Endothelial cell of umbilical vein (primary cell): ENCODE measurements around the gene FAM210A.

Source experiments
- EZH2 ChIP-seq: IDR thresholded peaks from 2 replicates; pipeline ENCODE4 v1.6.1; 2012; ENCODE audit warnings: borderline replicate concordance, low read depth, mild to moderate bottlenecking, moderate library complexity, low read length, inconsistent platforms; ENCODE audit not compliant: severe bottlenecking
- FOS ChIP-seq: IDR thresholded peaks from 2 replicates; pipeline ENCODE4 v1.6.1; 2011; ENCODE audit warnings: mild to moderate bottlenecking, low read length, moderate library complexity, borderline replicate concordance; ENCODE audit not compliant: insufficient read depth
- GATA2 ChIP-seq: IDR thresholded peaks from 2 replicates; pipeline ENCODE4 v1.7.0; 2011; ENCODE audit warnings: low read depth, mild to moderate bottlenecking, moderate library complexity, mixed read lengths, low read length; ENCODE audit not compliant: insufficient read length, insufficient read depth
- JUN ChIP-seq: IDR thresholded peaks from 2 replicates; pipeline ENCODE4 v1.6.1; 2011; ENCODE audit warnings: borderline replicate concordance, low read depth; ENCODE audit not compliant: insufficient read length, insufficient read depth
- MYC ChIP-seq: IDR thresholded peaks from one replicate; pipeline ENCODE4 v1.6.1; 2011; ENCODE audit warnings: mild to moderate bottlenecking, low read depth, low read length
- POLR2A ChIP-seq: IDR thresholded peaks from 2 replicates; pipeline ENCODE4 v1.6.1; 2012; ENCODE audit warnings: low read depth, mild to moderate bottlenecking, control low read depth, low read length
- POLR2AphosphoS5 ChIP-seq: IDR thresholded peaks from 2 replicates; pipeline ENCODE4 v1.6.1; 2012; ENCODE audit warnings: low read depth, mild to moderate bottlenecking, control low read depth, low read length, moderate library complexity; ENCODE audit not compliant: insufficient read depth
- TF ChIP-seq, protein P1 (sequence below): IDR thresholded peaks from 2 replicates; pipeline ENCODE4 v1.6.1; 2011; ENCODE audit not compliant: insufficient read depth, insufficient read length
- TF ChIP-seq, protein P2 (sequence below), 2 donors: IDR thresholded peaks; 1 replicate in 1 of 2; 2 replicates in 1 of 2; pipeline ENCODE4 v1.5.1; 2011; ENCODE audit warnings: low read length in 2 of 2, mild to moderate bottlenecking in 2 of 2, moderate library complexity in 2 of 2, control low read depth in 1 of 2, inconsistent platforms in 1 of 2, low read depth in 1 of 2; ENCODE audit not compliant: insufficient read depth in 1 of 2; ENCODE audit errors: extremely low read depth in 1 of 2

DNA sequence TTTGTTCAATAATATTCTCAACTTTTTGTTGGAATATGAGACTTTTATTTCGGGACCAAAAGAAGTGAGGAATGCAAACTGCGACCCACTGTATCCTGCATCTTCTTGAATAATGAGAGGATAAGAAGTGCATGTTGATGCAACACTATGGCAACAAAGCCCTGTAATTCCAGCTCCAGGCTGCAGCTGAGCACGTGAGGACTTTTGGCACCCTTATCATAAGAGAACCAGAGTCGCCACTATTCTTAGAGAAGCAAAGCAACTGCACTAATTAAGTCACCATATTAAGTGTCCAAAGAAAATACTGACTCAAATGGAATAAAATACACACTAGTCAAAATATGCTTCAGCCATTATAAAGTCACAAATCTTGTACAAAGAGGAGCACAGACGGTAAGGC is 65.8 kb downstream of the FAM210A start:
- TF ChIP-seq POLR2A (no peak), FOS (no peak), MYC (no peak), EZH2 (no peak), POLR2AphosphoS5 (no peak), JUN (no peak), GATA2 (no peak)
- TF ChIP-seq, protein P1, sequence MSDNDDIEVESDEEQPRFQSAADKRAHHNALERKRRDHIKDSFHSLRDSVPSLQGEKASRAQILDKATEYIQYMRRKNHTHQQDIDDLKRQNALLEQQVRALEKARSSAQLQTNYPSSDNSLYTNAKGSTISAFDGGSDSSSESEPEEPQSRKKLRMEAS = no peak
- TF ChIP-seq, protein P2, sequence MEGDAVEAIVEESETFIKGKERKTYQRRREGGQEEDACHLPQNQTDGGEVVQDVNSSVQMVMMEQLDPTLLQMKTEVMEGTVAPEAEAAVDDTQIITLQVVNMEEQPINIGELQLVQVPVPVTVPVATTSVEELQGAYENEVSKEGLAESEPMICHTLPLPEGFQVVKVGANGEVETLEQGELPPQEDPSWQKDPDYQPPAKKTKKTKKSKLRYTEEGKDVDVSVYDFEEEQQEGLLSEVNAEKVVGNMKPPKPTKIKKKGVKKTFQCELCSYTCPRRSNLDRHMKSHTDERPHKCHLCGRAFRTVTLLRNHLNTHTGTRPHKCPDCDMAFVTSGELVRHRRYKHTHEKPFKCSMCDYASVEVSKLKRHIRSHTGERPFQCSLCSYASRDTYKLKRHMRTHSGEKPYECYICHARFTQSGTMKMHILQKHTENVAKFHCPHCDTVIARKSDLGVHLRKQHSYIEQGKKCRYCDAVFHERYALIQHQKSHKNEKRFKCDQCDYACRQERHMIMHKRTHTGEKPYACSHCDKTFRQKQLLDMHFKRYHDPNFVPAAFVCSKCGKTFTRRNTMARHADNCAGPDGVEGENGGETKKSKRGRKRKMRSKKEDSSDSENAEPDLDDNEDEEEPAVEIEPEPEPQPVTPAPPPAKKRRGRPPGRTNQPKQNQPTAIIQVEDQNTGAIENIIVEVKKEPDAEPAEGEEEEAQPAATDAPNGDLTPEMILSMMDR (IDR thresholded peaks at IDR 0.05; ENCODE audit: extremely low read depth in 1 of 2, insufficient read depth in 1 of 2, low read depth in 1 of 2, low read length in 2 of 2) = no peak
